Stomach (tissue), 9 donors: ENCODE results near the gene MYO1B. TPM values are rescaled to one million over a fixed set of nuclear protein-coding genes. Genes with fewer than 3 reads are reported as not detected.

Experiments
- DNase-seq, 2 donors: peaks; one replicate each; pipeline versions ENCODE4 v3.0.0 to v3.0.0-alpha.2; 2013 to 2019
- H3K27ac ChIP-seq, 5 donors: fragments of 200-600 bp in 4 of 5; sonication (generic) in 4 of 5; one replicate each; pipeline ENCODE4 v1.5.1; 2013 to 2019; ENCODE audit warnings: mild to moderate bottlenecking in 1 of 5, moderate library complexity in 1 of 5
- H3K27me3 ChIP-seq, 3 donors: fragments of 200-600 bp; sonication (generic); one replicate each; pipeline ENCODE4 v1.5.1; 2017 to 2019; ENCODE audit warnings: mixed run types in 1 of 3
- H3K36me3 ChIP-seq, 4 donors: fragments of 200-600 bp; sonication (generic); 1 replicate in 3 of 4; 2 replicates in 1 of 4; pipeline ENCODE4 v1.5.1; 2016 to 2019
- H3K4me1 ChIP-seq, 4 donors: fragments of 200-600 bp; sonication (generic); one replicate each; pipeline ENCODE4 v1.5.1; 2016 to 2019
- H3K4me3 ChIP-seq, 4 donors: fragments of 200-600 bp; sonication (generic) in 3 of 4; one replicate each; pipeline ENCODE4 v1.5.1; 2016 to 2019; ENCODE audit warnings: mild to moderate bottlenecking in 1 of 4
- H3K9me3 ChIP-seq, 4 donors: fragments of 200-600 bp; sonication (generic); one replicate each; pipeline ENCODE4 v1.5.1; 2016 to 2019
- CTCF ChIP-seq, 7 experiments: fragments of 450-650 bp in 4 of 7; fragments of 200-600 bp in 3 of 7; sonication (generic) in 3 of 7; IDR thresholded peaks; one replicate each; pipeline ENCODE4 v1.5.1; 2016 to 2019; ENCODE audit warnings: antibody characterized with exemption in 7 of 7, control low read depth in 2 of 7, mild to moderate bottlenecking in 1 of 7
- EP300 ChIP-seq: sonication (generic); formaldehyde crosslinking; IDR thresholded peaks from one replicate; pipeline ENCODE4 v1.6.1; 2017; ENCODE audit warnings: antibody characterized with exemption
- POLR2A ChIP-seq, 4 donors: fragments of 450-650 bp; IDR thresholded peaks; one replicate each; pipeline ENCODE4 v1.6.1; 2016; ENCODE audit warnings: antibody characterized with exemption in 4 of 4, control low read depth in 2 of 4, mild to moderate bottlenecking in 1 of 4, moderate library complexity in 1 of 4
- POLR2AphosphoS5 ChIP-seq, 3 donors: sonication (generic); formaldehyde crosslinking; IDR thresholded peaks; one replicate each; pipeline ENCODE4 v1.6.1; 2016; ENCODE audit warnings: antibody characterized with exemption in 3 of 3
- WGBS, 5 donors: extraction: QIAGEN DNeasy Blood & Tissue Kit in 3 of 5; methylation state at CpG; one replicate each; pipeline versions ENCODE4 v1.1.5 to v1.1.7; 2013 to 2018; 5-methylcytosine and 5-hydroxymethylcytosine counted together
- intact Hi-C: fragments of 100-400 bp; cut with DNase I; formaldehyde crosslinking; loops from one replicate; pipeline ENCODE4 v1.15.1; 2023; ENCODE audit warnings: low total_unique reads
- polyA plus RNA-seq, 3 donors: library from polyadenylated mRNA; stranded (reverse); fragments of 200-250 nt; gene quantifications; one replicate each; pipeline ENCODE4 v1.2.3, GENCODE V29; 2013
- total RNA-seq, 5 donors: library from RNA; depleted of rRNA; stranded (reverse); fragments of >200 nt; gene quantifications; one replicate each; pipeline versions ENCODE4 v1.1.0 to v1.2.3, GENCODE V29; 2014 to 2016
- donor health status: healthy with polysubstance abuse.
- donor health status: Bipolar disorder and iron deficiency.
- donor health status: healthy.

The MYO1B gene
- total and polyA plus RNA-seq, 8 donors: 6.1 to 123 (median 16.4) TPM

GRCh38 chr2:191358325-191359025, 113.3 kb downstream of the MYO1B start:
- no peak overlapping the region for H3K4me3 ChIP-seq
- 38 to 64% (median 52%) methylated on average over 11 of the region's 11 CpGs for WGBS, 5 donors

GRCh38 chr2:191359133-191359532, 113.9 kb downstream of the MYO1B start:
- DNase-seq: peak in 1 of 2 donors; percentile 55
- intact Hi-C loops: no loop called here
- Histone ChIP-seq H3K27ac (no peak overlapping the region), H3K36me3 (peaks cover 0 to 6% (median 1%) of the 10 kb centered on the region in 4 donors), H3K9me3 (no peaks in the 10 kb centered on the region), H3K4me1 (peaks cover 0 to 11% (median 6%) of the 10 kb centered on the region in 4 donors), H3K4me3 (no peak overlapping the region), H3K27me3 (no peaks in the 10 kb centered on the region)
- TF ChIP-seq POLR2AphosphoS5 (IDR thresholded peaks at IDR 0.05) (no peak), EP300 (no peak), CTCF (IDR thresholded peaks at IDR 0.05) (no peak), POLR2A (IDR thresholded peaks at IDR 0.05) (no peak)
- 59 to 80% (median 71%) methylated on average over 2 of the region's 2 CpGs for WGBS, 5 donors

More at GRCh38 chr2:191358325-191359025, 113.3 kb downstream of the MYO1B start:
- Histone ChIP-seq H3K27me3 (no peaks in the 10 kb centered on the region), H3K36me3 (peaks cover 0 to 6% (median 0%) of the 10 kb centered on the region in 4 donors), H3K9me3 (no peaks in the 10 kb centered on the region), H3K4me1 (peaks cover 0 to 11% (median 6%) of the 10 kb centered on the region in 4 donors), H3K27ac (peak overlapping the region in 4 of 5 donors; percentile 15 to 22 (median 18))
- peak in 1 of 2 donors; percentile 37 for DNase-seq
- TF ChIP-seq EP300: no peak
- peak in 1 of 3 donors; percentile 32 for TF ChIP-seq POLR2AphosphoS5 (IDR thresholded peaks at IDR 0.05)
- TF ChIP-seq CTCF (IDR thresholded peaks at IDR 0.05): no peak
- TF ChIP-seq POLR2A (IDR thresholded peaks at IDR 0.05): no peak
- intact Hi-C loops: no loop called here

GRCh38 chr2:191360918-191361317, 115.7 kb downstream of the MYO1B start:
- 90 to 97% (median 95%) methylated on average over 2 of the region's 2 CpGs for WGBS, 5 donors
- H3K9me3 ChIP-seq: no peaks in the 10 kb centered on the region
- peaks cover 0 to 12% (median 0%) of the 10 kb centered on the region in 4 donors for H3K36me3 ChIP-seq
- H3K4me1 ChIP-seq: peaks cover 0 to 11% (median 6%) of the 10 kb centered on the region in 4 donors
- no peaks in the 10 kb centered on the region for H3K27me3 ChIP-seq
- H3K27ac ChIP-seq: no peak overlapping the region
- DNase-seq: no peak
- no peak overlapping the region for H3K4me3 ChIP-seq
- intact Hi-C loops: no loop called here
- TF ChIP-seq EP300 (no peak), CTCF (IDR thresholded peaks at IDR 0.05) (no peak), POLR2AphosphoS5 (IDR thresholded peaks at IDR 0.05) (no peak), POLR2A (IDR thresholded peaks at IDR 0.05) (no peak)

- Histone ChIP-seq H3K4me1 (peaks cover 0 to 11% (median 6%) of the 10 kb centered on the region in 4 donors), H3K4me3 (no peak overlapping the region), H3K9me3 (no peaks in the 10 kb centered on the region), H3K27ac (no peak overlapping the region), H3K27me3 (no peaks in the 10 kb centered on the region), H3K36me3 (peaks cover 0 to 12% (median 0%) of the 10 kb centered on the region in 4 donors)
- TF ChIP-seq CTCF (IDR thresholded peaks at IDR 0.05) (no peak), EP300 (no peak), POLR2A (IDR thresholded peaks at IDR 0.05) (no peak)
- 60 to 85% (median 80%) methylated on average over 2 of the region's 2 CpGs for WGBS, 5 donors
- intact Hi-C loops: no loop called here
- no peak for DNase-seq
These were observed 117.6 kb downstream of the MYO1B start for GRCh38 chr2:191362841-191363240.
